Uterus (tissue), 2 donors: Measurements from ENCODE around the gene HS3ST4.

Experiments
- POLR2A ChIP-seq, 2 donors: fragments of 450-650 bp; IDR thresholded peaks; one replicate each; pipeline ENCODE4 v1.6.1; 2016; ENCODE audit warnings: antibody characterized with exemption in 2 of 2, mild to moderate bottlenecking in 1 of 2, moderate library complexity in 1 of 2
- TF ChIP-seq, protein P1 (sequence below), 4 experiments: fragments of 200-600 bp in 2 of 4; fragments of 450-650 bp in 2 of 4; sonication (generic) in 2 of 4; IDR thresholded peaks; one replicate each; pipeline ENCODE4 v1.5.1; 2016 to 2019; ENCODE audit warnings: antibody characterized with exemption in 4 of 4, mild to moderate bottlenecking in 2 of 4, moderate library complexity in 1 of 4

GRCh38 chr16:25709213-25709612 is 17.5 kb downstream of the HS3ST4 start:
- TF ChIP-seq POLR2A (IDR thresholded peaks at IDR 0.05), result no peak
- TF ChIP-seq, protein P1, sequence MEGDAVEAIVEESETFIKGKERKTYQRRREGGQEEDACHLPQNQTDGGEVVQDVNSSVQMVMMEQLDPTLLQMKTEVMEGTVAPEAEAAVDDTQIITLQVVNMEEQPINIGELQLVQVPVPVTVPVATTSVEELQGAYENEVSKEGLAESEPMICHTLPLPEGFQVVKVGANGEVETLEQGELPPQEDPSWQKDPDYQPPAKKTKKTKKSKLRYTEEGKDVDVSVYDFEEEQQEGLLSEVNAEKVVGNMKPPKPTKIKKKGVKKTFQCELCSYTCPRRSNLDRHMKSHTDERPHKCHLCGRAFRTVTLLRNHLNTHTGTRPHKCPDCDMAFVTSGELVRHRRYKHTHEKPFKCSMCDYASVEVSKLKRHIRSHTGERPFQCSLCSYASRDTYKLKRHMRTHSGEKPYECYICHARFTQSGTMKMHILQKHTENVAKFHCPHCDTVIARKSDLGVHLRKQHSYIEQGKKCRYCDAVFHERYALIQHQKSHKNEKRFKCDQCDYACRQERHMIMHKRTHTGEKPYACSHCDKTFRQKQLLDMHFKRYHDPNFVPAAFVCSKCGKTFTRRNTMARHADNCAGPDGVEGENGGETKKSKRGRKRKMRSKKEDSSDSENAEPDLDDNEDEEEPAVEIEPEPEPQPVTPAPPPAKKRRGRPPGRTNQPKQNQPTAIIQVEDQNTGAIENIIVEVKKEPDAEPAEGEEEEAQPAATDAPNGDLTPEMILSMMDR (IDR thresholded peaks at IDR 0.05), result no peak
